WTC11 (cell line): Measurements from ENCODE around the gene ATP6V1A. TPM values are rescaled to one million over a fixed set of nuclear protein-coding genes. Genes with fewer than 3 reads are reported as not detected.

Source experiments
- ATAC-seq: fragments of 200-7000 bp; cut with Tn5 transposase; 2 replicates; pipeline ENCODE4 v1.10.0; 2021; ENCODE audit warnings: mild to moderate bottlenecking, moderate library complexity
- CTCF ChIA-PET: fragments of 300-600 bp; sonication (Branson Sonifier 250); formaldehyde crosslinking; loops from one replicate; lab custom pipeline; 2021; ENCODE audit warnings: antibody characterized with exemption; lab: Charles Lee
- POLR2A ChIA-PET: fragments of 350-600 bp; sonication (Branson Sonifier 250); formaldehyde crosslinking; loops from one replicate; lab custom pipeline; 2021; ENCODE audit warnings: antibody characterized with exemption; lab: Charles Lee
- DNase-seq: peaks from one replicate; pipeline ENCODE4 v3.0.0; 2021; ENCODE audit warnings: low spot score
- H3K27ac Mint-ChIP-seq: 2 replicates; pipeline ENCODE4 v1.8.0; 2021; ENCODE audit warnings: mixed read lengths
- H3K27me3 Mint-ChIP-seq: 2 replicates; pipeline ENCODE4 v1.8.0; 2021; ENCODE audit warnings: low read depth, mild to moderate bottlenecking, moderate library complexity, mixed read lengths
- H3K36me3 Mint-ChIP-seq: 2 replicates; pipeline ENCODE4 v1.8.0; 2021; ENCODE audit warnings: mixed read lengths
- H3K4me1 Mint-ChIP-seq: 2 replicates; pipeline ENCODE4 v1.8.0; 2022; ENCODE audit warnings: mixed read lengths
- H3K4me3 Mint-ChIP-seq: 2 replicates; pipeline ENCODE4 v1.8.0; 2021; ENCODE audit warnings: mild to moderate bottlenecking, moderate library complexity, mixed read lengths
- H3K9me3 Mint-ChIP-seq: 2 replicates; pipeline ENCODE4 v1.8.0; 2021; ENCODE audit warnings: mixed read lengths
- CREM ChIP-seq: sonication (generic); formaldehyde crosslinking; IDR thresholded peaks from 2 replicates; pipeline ENCODE4 v1.8.1; 2022; ENCODE audit warnings: mild to moderate bottlenecking, missing genetic modification reagents, moderate library complexity
- ETV6 ChIP-seq: sonication (generic); formaldehyde crosslinking; IDR thresholded peaks from 2 replicates; pipeline ENCODE4 v1.8.1; 2022; ENCODE audit warnings: mild to moderate bottlenecking, missing genetic modification reagents
- KAT7 ChIP-seq: sonication (generic); formaldehyde crosslinking; IDR thresholded peaks from 2 replicates; pipeline ENCODE4 v1.8.1; 2023; ENCODE audit warnings: missing genetic modification reagents, mild to moderate bottlenecking, borderline replicate concordance
- NFATC4 ChIP-seq: fragments of 250-450 bp; sonication (Bioruptor Pico); IDR thresholded peaks from 2 replicates; pipeline ENCODE4 v1.9.0; 2021; ENCODE audit warnings: mild to moderate bottlenecking
- RORB ChIP-seq: fragments of 250-450 bp; sonication (Bioruptor Pico); IDR thresholded peaks from 2 replicates; pipeline ENCODE4 v1.9.0; 2021; ENCODE audit warnings: mild to moderate bottlenecking
- ZNF219 ChIP-seq: sonication (generic); formaldehyde crosslinking; IDR thresholded peaks from 2 replicates; pipeline ENCODE4 v1.8.0; 2023; ENCODE audit warnings: missing genetic modification reagents, mild to moderate bottlenecking, borderline replicate concordance
- ZNF396 ChIP-seq: fragments of 250-450 bp; sonication (Bioruptor Pico); IDR thresholded peaks from 2 replicates; pipeline ENCODE4 v1.8.0; 2021; ENCODE audit warnings: mild to moderate bottlenecking, moderate library complexity, borderline replicate concordance
- ZNF423 ChIP-seq: fragments of 250-450 bp; sonication (Bioruptor Pico); IDR thresholded peaks from 2 replicates; pipeline ENCODE4 v2.1.2; 2022; ENCODE audit warnings: mild to moderate bottlenecking, moderate library complexity
- total RNA-seq: library from RNA; stranded (reverse); gene quantifications from 3 replicates; pipeline ENCODE4 v1.2.3, GENCODE V29; 2021
- TF ChIP-seq, protein P1 (sequence below): fragments of 250-450 bp; sonication (Bioruptor Pico); IDR thresholded peaks from 2 replicates; pipeline ENCODE4 v1.8.0; 2021; ENCODE audit warnings: mild to moderate bottlenecking
- TF ChIP-seq, protein P2 (sequence below): sonication (generic); formaldehyde crosslinking; IDR thresholded peaks from 2 replicates; pipeline ENCODE4 v1.8.1; 2023; ENCODE audit warnings: mild to moderate bottlenecking, missing genetic modification reagents
- TF ChIP-seq, protein P3 (sequence below): sonication (generic); formaldehyde crosslinking; IDR thresholded peaks from 2 replicates; pipeline ENCODE4 v1.8.1; 2022; ENCODE audit warnings: low read depth, mild to moderate bottlenecking, moderate library complexity, missing genetic modification reagents, borderline replicate concordance

ATP6V1A gene
- total RNA-seq, 1 experiment from 2014 or later, result 90.7 TPM

DNA sequence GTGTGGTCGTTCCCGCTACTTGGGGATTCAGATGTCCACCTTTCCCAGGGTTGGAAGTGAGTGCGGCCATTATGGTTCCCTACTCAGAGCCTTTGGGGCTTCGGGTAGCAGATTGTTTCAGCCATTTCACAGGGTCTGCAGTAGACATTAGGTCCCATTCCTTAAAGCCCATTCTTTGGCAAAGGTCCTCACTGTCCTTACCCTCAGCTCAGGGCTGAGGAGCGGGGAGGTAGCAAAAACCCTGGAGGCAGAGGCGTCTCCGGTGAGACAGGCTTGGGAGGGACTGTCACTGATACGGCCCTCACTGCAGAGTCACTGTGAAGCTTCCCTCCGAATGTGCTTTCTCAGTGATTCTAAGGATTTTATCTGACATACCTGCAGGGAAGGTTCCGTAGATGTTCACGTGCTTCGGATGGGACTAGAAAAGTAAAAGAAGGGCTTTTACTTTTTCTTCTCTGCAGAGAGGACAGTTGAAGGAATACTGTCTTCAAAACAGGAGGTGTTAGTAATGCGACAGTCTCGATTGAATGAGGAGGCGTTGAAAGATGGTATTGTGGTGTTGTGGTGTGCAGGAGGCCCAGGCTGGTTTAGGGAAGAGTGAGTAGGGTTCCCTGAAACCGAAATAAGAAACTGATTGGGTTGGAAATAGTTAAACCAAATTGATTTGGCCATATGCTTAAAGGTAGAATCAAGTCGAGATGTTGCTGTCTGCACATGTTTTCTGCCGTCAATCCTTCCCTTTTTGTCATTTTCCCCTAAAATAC lies 630 bp downstream of the ATP6V1A start (continued):
- no peak; the same call in 1 of the 2 replicates for TF ChIP-seq KAT7 (CRISPR knock-in tag)

DNA sequence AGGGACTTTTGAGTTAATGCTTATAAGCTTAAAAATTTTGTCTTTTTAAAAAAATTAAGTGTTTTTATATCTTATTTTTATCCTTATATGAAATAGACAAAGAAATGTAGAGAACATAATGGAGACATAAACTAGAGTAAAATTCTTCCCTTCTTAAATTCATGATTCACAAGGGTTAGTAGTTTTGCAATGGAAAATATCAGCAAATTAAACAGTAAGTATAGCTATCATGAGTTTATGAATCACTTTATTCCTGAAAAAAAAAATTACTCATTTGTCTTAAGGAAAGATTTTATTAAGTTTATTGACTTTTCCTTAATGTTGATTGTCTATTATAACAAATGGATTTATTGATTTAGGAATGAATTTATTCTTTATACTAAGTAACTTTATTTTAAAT lies 4.3 kb downstream of the ATP6V1A start:
- no peak for TF ChIP-seq ZNF423 (CRISPR knock-in tag)
- ChIA-PET POLR2A (no interaction called here), CTCF (no interaction called here)
- Mint-ChIP-seq H3K27me3 (no peaks in the 10 kb centered on the region), H3K4me1 (peaks cover 29% of the 10 kb centered on the region), H3K27ac (no peak overlapping the region), H3K36me3 (no peaks in the 10 kb centered on the region), H3K4me3 (no peak overlapping the region), H3K9me3 (peaks cover 4% of the 10 kb centered on the region)
- ATAC-seq (no peak), DNase-seq (no peak)

DNA sequence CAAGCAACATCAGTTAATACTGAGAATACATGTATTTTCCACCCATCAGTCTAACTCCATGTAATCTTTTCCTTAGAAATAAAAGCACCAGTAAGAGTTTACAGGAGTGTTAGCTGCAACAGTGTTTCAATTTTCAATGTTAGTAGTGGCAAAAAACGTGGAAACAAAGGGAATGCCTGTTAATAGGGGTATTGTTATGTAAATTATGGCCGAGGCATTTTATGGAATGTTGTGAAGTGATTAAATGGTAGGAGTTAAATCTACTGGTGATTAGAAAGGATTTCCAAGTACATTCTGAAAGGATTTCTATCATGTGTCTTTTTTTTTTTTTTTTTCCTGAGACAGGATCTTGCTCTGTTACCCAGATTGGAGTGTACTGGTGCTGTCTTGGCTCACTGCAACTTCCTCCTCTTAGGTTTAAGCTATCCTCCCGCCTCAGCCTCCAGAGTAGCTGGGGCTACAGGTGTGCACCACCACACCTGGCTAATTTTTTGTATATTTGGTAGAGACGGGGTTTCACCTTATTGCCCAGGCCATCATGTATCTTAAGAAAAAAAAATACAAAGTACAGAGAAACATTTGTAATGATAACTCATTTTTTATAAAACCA lies 6.6 kb downstream of the ATP6V1A start:
- DNase-seq (no peak), ATAC-seq (peak; percentile 51)
- Mint-ChIP-seq H3K4me1 (peaks cover 17% of the 10 kb centered on the region), H3K4me3 (peak overlapping the region; percentile 11; the same call in 1 of the 2 replicates)
- CTCF ChIA-PET, result no interaction called here
- TF ChIP-seq, protein P1, sequence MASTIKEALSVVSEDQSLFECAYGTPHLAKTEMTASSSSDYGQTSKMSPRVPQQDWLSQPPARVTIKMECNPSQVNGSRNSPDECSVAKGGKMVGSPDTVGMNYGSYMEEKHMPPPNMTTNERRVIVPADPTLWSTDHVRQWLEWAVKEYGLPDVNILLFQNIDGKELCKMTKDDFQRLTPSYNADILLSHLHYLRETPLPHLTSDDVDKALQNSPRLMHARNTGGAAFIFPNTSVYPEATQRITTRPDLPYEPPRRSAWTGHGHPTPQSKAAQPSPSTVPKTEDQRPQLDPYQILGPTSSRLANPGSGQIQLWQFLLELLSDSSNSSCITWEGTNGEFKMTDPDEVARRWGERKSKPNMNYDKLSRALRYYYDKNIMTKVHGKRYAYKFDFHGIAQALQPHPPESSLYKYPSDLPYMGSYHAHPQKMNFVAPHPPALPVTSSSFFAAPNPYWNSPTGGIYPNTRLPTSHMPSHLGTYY (CRISPR knock-in tag), result no peak
- TF ChIP-seq ZNF396 (CRISPR knock-in tag), result no peak
- TF ChIP-seq, all 79 proteins: peak for 0
- Mint-ChIP-seq H3K9me3 (peaks cover 8% of the 10 kb centered on the region), H3K27ac (peak overlapping the region; percentile 97), H3K36me3 (peaks cover 4% of the 10 kb centered on the region), H3K27me3 (no peaks in the 10 kb centered on the region)
- POLR2A ChIA-PET, result interaction anchor here (0.6 to 0.7 kb wide), 2 partner anchors 21 to 1923 kb away, joined by 3 to 5 read pairs; no protein-coding TSS in a partner anchor

DNA sequence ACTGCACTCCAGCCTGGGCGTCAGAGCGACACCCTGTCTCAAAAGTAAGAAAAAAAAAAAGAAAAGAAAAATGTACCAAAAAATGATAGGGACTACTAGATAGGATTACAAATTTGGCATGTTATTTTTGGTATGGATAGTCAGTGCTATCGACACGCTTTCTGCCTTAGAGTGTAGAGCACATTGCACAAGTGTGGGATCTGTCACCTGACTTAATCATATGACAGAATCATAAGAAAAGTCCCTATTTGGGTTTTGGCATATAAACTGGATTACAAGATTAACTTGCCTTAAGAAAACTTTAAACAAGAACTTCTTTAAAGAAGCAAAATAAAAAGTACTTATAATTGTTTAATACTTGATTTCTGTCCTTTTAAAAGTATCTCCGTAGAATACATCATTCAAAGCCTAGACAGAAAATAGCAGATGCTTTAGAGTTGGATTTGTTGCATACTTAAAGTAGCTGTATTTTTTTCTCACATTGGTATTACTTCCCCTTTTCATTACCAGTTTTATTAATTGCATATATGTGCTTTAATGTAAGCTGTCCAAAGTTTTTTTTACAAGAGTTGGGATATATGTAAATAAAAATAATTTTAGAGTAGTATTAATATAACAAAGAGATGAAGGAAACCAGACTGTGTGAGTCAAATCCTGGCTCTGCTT lies 7.8 kb downstream of the ATP6V1A start:
- ChIA-PET CTCF (interaction anchor here (1.0 kb wide), 1 partner anchor 9 kb away, joined by 3 read pairs; no protein-coding TSS in a partner anchor), POLR2A (no interaction called here)
- DNase-seq (no peak), ATAC-seq (no peak)
- H3K27ac Mint-ChIP-seq, result no peak overlapping the region
- H3K4me1 Mint-ChIP-seq, result peaks cover 12% of the 10 kb centered on the region
- H3K27me3 Mint-ChIP-seq, result no peaks in the 10 kb centered on the region
- H3K36me3 Mint-ChIP-seq, result peaks cover 9% of the 10 kb centered on the region
- no peak overlapping the region for H3K4me3 Mint-ChIP-seq
- peaks cover 15% of the 10 kb centered on the region for H3K9me3 Mint-ChIP-seq
- no peak for TF ChIP-seq CREM (CRISPR knock-in tag)
- no peak for TF ChIP-seq NFATC4 (CRISPR knock-in tag)
- no peak for TF ChIP-seq RORB (CRISPR knock-in tag)
- TF ChIP-seq, protein P2, sequence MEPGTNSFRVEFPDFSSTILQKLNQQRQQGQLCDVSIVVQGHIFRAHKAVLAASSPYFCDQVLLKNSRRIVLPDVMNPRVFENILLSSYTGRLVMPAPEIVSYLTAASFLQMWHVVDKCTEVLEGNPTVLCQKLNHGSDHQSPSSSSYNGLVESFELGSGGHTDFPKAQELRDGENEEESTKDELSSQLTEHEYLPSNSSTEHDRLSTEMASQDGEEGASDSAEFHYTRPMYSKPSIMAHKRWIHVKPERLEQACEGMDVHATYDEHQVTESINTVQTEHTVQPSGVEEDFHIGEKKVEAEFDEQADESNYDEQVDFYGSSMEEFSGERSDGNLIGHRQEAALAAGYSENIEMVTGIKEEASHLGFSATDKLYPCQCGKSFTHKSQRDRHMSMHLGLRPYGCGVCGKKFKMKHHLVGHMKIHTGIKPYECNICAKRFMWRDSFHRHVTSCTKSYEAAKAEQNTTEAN (CRISPR knock-in tag), result no peak
- TF ChIP-seq ZNF396 (CRISPR knock-in tag), result no peak
- no peak for TF ChIP-seq ZNF219 (CRISPR knock-in tag)
- TF ChIP-seq ETV6 (CRISPR knock-in tag), result no peak
- TF ChIP-seq, protein P3, sequence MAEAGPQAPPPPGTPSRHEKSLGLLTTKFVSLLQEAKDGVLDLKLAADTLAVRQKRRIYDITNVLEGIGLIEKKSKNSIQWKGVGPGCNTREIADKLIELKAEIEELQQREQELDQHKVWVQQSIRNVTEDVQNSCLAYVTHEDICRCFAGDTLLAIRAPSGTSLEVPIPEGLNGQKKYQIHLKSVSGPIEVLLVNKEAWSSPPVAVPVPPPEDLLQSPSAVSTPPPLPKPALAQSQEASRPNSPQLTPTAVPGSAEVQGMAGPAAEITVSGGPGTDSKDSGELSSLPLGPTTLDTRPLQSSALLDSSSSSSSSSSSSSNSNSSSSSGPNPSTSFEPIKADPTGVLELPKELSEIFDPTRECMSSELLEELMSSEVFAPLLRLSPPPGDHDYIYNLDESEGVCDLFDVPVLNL (CRISPR knock-in tag), result no peak
